Measurements from ENCODE around the gene AMMECR1.

DNA sequence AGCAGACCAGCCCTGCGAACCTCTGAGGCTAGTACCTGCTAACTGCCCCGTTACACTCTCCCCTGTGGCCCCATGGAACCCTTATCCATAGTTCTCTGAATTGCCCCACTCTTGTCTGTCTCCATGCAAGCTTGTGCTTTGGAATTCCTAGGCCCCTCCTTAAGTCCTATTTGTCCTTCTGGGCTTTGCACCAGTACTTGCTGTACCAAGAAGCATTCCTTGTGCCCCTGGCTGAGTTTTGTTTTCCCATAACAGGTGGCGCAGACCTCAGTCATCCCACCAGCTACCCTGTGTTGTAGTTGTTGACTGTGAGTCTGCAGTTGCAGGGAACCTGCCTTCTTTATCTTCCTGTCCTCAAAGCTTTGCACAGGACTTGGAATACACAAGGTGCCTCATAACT is 147.9 kb downstream of the AMMECR1 start:
- TF ChIP-seq, protein P1, sequence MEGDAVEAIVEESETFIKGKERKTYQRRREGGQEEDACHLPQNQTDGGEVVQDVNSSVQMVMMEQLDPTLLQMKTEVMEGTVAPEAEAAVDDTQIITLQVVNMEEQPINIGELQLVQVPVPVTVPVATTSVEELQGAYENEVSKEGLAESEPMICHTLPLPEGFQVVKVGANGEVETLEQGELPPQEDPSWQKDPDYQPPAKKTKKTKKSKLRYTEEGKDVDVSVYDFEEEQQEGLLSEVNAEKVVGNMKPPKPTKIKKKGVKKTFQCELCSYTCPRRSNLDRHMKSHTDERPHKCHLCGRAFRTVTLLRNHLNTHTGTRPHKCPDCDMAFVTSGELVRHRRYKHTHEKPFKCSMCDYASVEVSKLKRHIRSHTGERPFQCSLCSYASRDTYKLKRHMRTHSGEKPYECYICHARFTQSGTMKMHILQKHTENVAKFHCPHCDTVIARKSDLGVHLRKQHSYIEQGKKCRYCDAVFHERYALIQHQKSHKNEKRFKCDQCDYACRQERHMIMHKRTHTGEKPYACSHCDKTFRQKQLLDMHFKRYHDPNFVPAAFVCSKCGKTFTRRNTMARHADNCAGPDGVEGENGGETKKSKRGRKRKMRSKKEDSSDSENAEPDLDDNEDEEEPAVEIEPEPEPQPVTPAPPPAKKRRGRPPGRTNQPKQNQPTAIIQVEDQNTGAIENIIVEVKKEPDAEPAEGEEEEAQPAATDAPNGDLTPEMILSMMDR (conservative IDR thresholded peaks at IDR 0.05; ENCODE audit: low read depth in 2 of 2) = no peak
- TF ChIP-seq JUNB (IDR thresholded peaks at IDR 0.05; ENCODE audit: unreplicated experiment) (no peak), POLR2AphosphoS5 (IDR thresholded peaks at IDR 0.05; ENCODE audit: low read depth) (no peak), EZH2 (IDR thresholded peaks at IDR 0.05; ENCODE audit: low read depth, unreplicated experiment) (no peak)
- TF ChIP-seq, protein P2, sequence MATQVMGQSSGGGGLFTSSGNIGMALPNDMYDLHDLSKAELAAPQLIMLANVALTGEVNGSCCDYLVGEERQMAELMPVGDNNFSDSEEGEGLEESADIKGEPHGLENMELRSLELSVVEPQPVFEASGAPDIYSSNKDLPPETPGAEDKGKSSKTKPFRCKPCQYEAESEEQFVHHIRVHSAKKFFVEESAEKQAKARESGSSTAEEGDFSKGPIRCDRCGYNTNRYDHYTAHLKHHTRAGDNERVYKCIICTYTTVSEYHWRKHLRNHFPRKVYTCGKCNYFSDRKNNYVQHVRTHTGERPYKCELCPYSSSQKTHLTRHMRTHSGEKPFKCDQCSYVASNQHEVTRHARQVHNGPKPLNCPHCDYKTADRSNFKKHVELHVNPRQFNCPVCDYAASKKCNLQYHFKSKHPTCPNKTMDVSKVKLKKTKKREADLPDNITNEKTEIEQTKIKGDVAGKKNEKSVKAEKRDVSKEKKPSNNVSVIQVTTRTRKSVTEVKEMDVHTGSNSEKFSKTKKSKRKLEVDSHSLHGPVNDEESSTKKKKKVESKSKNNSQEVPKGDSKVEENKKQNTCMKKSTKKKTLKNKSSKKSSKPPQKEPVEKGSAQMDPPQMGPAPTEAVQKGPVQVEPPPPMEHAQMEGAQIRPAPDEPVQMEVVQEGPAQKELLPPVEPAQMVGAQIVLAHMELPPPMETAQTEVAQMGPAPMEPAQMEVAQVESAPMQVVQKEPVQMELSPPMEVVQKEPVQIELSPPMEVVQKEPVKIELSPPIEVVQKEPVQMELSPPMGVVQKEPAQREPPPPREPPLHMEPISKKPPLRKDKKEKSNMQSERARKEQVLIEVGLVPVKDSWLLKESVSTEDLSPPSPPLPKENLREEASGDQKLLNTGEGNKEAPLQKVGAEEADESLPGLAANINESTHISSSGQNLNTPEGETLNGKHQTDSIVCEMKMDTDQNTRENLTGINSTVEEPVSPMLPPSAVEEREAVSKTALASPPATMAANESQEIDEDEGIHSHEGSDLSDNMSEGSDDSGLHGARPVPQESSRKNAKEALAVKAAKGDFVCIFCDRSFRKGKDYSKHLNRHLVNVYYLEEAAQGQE (IDR thresholded peaks at IDR 0.05; ENCODE audit: unreplicated experiment) = no peak

Data from GM23338 (cell line).